Heart left ventricle (tissue), 16 donors: ENCODE measurements around the gene PACS2. TPM values are rescaled to one million over a fixed set of nuclear protein-coding genes. Genes with fewer than 3 reads are reported as not detected.

Source experiments
- ATAC-seq, 4 donors: fragments of 200-7000 bp; cut with Tn5 transposase; one replicate each; pipeline ENCODE4 v1.9.1; 2020 to 2022; ENCODE audit warnings: moderate library complexity in 4 of 4, mild to moderate bottlenecking in 3 of 4, moderate number of reproducible peaks in 1 of 4
- DNase-seq, 5 donors: peaks; one replicate each; pipeline ENCODE4 v3.0.0-alpha.2; 2020
- H3K27ac ChIP-seq, 12 donors: fragments of 200-600 bp; sonication (generic) in 4 of 12; one replicate each; pipeline versions ENCODE4 v1.5.0 to v1.8.0; 2016 to 2022; ENCODE audit warnings: mild to moderate bottlenecking in 2 of 12
- H3K27me3 ChIP-seq, 9 donors: fragments of 200-600 bp; sonication (generic) in 2 of 9; one replicate each; pipeline versions ENCODE4 v1.5.1 to v1.8.0; 2016 to 2022; ENCODE audit warnings: mild to moderate bottlenecking in 3 of 9
- H3K36me3 ChIP-seq, 9 donors: fragments of 200-600 bp; sonication (generic) in 2 of 9; one replicate each; pipeline versions ENCODE4 v1.5.0 to v1.8.0; 2018 to 2022; ENCODE audit warnings: mild to moderate bottlenecking in 2 of 9
- H3K4me1 ChIP-seq, 12 donors: fragments of 200-600 bp; sonication (generic) in 4 of 12; one replicate each; pipeline versions ENCODE4 v1.5.0 to v1.8.0; 2016 to 2022; ENCODE audit warnings: mild to moderate bottlenecking in 3 of 12
- H3K4me3 ChIP-seq, 12 donors: fragments of 200-600 bp; sonication (generic) in 4 of 12; one replicate each; pipeline versions ENCODE4 v1.5.0 to v1.8.0; 2017 to 2022; ENCODE audit warnings: mild to moderate bottlenecking in 9 of 12, moderate library complexity in 4 of 12
- H3K9me3 ChIP-seq, 12 donors: fragments of 200-600 bp; sonication (generic) in 4 of 12; one replicate each; pipeline versions ENCODE4 v1.5.0 to v1.8.0; 2016 to 2022; ENCODE audit warnings: mild to moderate bottlenecking in 1 of 12
- CTCF ChIP-seq, 12 donors: fragments of 200-600 bp; sonication (generic) in 4 of 12; IDR thresholded peaks; one replicate each; pipeline versions ENCODE4 v1.5.0 to v1.8.0; 2018 to 2022; ENCODE audit warnings: antibody characterized with exemption in 12 of 12, mild to moderate bottlenecking in 5 of 12
- POLR2A ChIP-seq, 2 donors: fragments of 450-650 bp; IDR thresholded peaks; one replicate each; pipeline ENCODE4 v1.6.1; 2017; ENCODE audit warnings: antibody characterized with exemption in 2 of 2, mild to moderate bottlenecking in 2 of 2, moderate library complexity in 2 of 2
- WGBS, 4 donors: extraction: QIAGEN DNeasy Blood & Tissue Kit in 2 of 4; methylation state at CpG; one replicate each; pipeline versions ENCODE4 v1.1.5 to v1.1.7; 2013 to 2018; 5-methylcytosine and 5-hydroxymethylcytosine counted together
- intact Hi-C, 10 donors: fragments of 100-400 bp; cut with DNase I; formaldehyde crosslinking; loops; one replicate each; pipeline versions ENCODE4 v1.11.1 to v1.14.2; 2022
- polyA plus RNA-seq, 2 donors: library from polyadenylated mRNA; stranded (reverse); fragments of 200-250 nt; gene quantifications; one replicate each; pipeline ENCODE4 v1.2.3, GENCODE V29; 2013
- total RNA-seq, 9 donors: library from RNA; depleted of rRNA in 2 of 9; stranded (reverse); fragments of >200 nt in 2 of 9; fragmentation: NEBNext Ultra II Directional in 3 of 9; extraction: Animal tissue kit (Norgen Biotek cat#: 25700) in 3 of 9; gene quantifications; one replicate each; pipeline versions ENCODE4 v1.1.0 to v1.2.4, GENCODE V29; 2016 to 2023
- donor health status: ischemic (EF 13 %, LVEDD 7.1; RV severe dilation, severe dysfunction).
- donor health status: healthy with polysubstance abuse.
- donor health status: DM: no; HTN: yes; CAD: no.
- donor health status: DM: no; HTN: no; CAD: no.
- donor health status: ischemic (EF 25% LVEDD 6.9; RV normal size, moderate dysfunction).
- donor health status: ischemic (EF 25% LVEDD 5.7; RV mildly dilated, moderate dysfunction).
- donor health status: healthy.
- donor health status: DM: yes; HTN: yes; CAD: no.
- donor health status: ischemic (EF 35%, LVEDD 5.7; RV mildly dilated, moderate dysfunction).
- donor health status: nonischemic (EF 11% LVEDD 7.7; RV severe dilation, severe dysfunction).
- donor health status: DM: yes; HTN: yes; CAD: no.
- donor health status: PGD.
- donor health status: ischemic (EF 29% LVEDD 5.4; RV normal size, mild dysfunction).
- donor health status: nonischemic (EF 23%, LVEDD 6.1; RV moderate dilation, normal function).

Gene PACS2
- total and polyA plus RNA-seq, 11 donors: 47.3 to 90.3 (median 60.8) TPM

DNA sequence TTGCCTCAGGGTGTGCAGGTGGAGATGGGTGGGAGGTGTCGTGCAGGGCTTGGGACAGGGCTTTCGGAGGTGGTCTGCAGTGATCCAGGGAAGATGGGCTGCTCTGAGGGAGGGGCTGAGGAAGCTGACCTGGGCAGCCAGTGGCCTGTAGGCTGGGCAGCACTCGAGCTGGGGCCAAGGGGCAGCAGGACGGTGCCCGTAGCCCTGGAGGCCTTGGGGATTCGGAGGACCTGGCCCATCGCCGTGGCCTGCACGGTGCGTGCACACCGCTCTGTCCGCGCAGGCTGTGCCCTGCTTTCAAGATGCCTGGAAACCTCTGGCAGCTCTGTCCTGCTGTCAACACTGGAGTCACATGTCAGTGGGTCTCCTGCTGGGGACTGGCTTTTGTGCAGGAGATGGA is 9.1 kb downstream of the PACS2 start:
- H3K4me3 ChIP-seq: no peak overlapping the region
- no peak for DNase-seq

GRCh38 chr14:105324080-105324778 is 9.7 kb downstream of the PACS2 start:
- 50 to 69% (median 53%) methylated on average over 15 to 30 of the region's 30 CpGs for WGBS, 4 donors
- Histone ChIP-seq H3K9me3 (no peaks in the 10 kb centered on the region), H3K27ac (peak overlapping the region in 10 of 12 donors; percentile 56 to 84 (median 72)), H3K4me1 (peaks cover 16 to 69% (median 61%) of the 10 kb centered on the region in 12 donors), H3K4me3 (peak overlapping the region in 1 of 12 donors; percentile 12), H3K36me3 (no peaks in the 10 kb centered on the region), H3K27me3 (no peaks in the 10 kb centered on the region)
- TF ChIP-seq CTCF (IDR thresholded peaks at IDR 0.05) (no peak), POLR2A (IDR thresholded peaks at IDR 0.05) (no peak)
- ATAC-seq (peak; percentile 87 to 90 (median 88)), DNase-seq (peak in 4 of 5 donors; percentile 64 to 84 (median 70))
- intact Hi-C loops: no loop called here

More for the DNA sequence above, 9.1 kb downstream of the PACS2 start:
- Histone ChIP-seq H3K4me1 (peaks cover 15 to 63% (median 56%) of the 10 kb centered on the region in 12 donors), H3K9me3 (no peaks in the 10 kb centered on the region), H3K27ac (peak overlapping the region in 9 of 12 donors; percentile 56 to 84 (median 64)), H3K27me3 (no peaks in the 10 kb centered on the region), H3K36me3 (no peaks in the 10 kb centered on the region)
- TF ChIP-seq CTCF (IDR thresholded peaks at IDR 0.05) (no peak), POLR2A (IDR thresholded peaks at IDR 0.05) (no peak)
- 57 to 75% (median 69%) methylated on average over 3 to 13 of the region's 13 CpGs for WGBS, 4 donors
- peak; percentile 19 to 29 (median 28) for ATAC-seq
- intact Hi-C loops: no loop called here

DNA sequence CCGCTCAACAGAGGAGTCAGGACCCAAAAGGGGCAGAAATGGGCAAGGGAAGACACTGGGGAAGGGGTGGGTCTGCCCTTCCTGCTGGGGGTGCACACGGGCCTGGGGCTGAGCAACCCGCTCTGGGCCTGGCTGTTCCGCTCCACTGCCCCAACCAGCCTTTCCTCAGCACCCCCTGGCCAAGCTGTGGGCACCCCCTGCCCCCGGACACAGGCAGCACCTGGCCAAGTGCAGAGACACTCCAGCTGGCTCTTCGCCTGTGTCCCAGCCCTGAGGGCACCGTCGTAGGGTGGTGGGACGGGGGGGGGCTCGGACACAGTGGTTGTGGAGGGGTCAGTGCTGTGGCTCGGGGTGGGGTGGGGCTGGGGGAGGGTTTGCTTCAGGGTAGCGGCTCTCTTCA is 10.3 kb downstream of the PACS2 start:
- Histone ChIP-seq H3K27ac (peak overlapping the region in 10 of 12 donors; percentile 24 to 84 (median 72)), H3K4me3 (peak overlapping the region in 1 of 12 donors; percentile 12), H3K4me1 (peaks cover 19 to 75% (median 67%) of the 10 kb centered on the region in 12 donors), H3K36me3 (no peaks in the 10 kb centered on the region), H3K9me3 (no peaks in the 10 kb centered on the region), H3K27me3 (no peaks in the 10 kb centered on the region)
- TF ChIP-seq POLR2A (IDR thresholded peaks at IDR 0.05) (no peak), CTCF (IDR thresholded peaks at IDR 0.05) (no peak)
- intact Hi-C loops: no loop called here
- no peak for DNase-seq
- ATAC-seq: no peak
- WGBS, 4 donors: 68 to 81% (median 75%) methylated on average over 4 to 12 of the region's 12 CpGs

DNA sequence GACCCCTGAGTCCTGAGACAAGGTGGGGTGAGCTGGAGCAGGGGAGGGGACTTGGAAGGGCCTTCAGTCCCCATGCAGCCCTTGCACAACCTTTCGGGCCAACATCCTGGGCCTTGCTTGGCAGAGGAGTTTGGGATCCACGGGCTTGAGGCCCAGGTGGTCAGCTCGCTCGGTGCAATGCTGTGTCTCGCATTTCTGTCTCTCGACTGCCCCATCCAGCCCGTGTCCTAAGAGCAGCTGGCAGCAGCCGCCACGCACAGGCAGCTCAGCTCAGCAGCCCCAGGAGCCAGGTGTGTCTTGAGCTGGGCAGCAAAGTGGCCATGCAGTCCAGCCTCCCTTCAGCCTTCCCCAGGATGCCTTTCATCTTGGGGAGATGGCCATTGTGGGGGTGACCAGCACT is 10.8 kb downstream of the PACS2 start:
- intact Hi-C loops: no loop called here
- ATAC-seq: no peak
- no peak for TF ChIP-seq POLR2A (IDR thresholded peaks at IDR 0.05)
- no peak for TF ChIP-seq CTCF (IDR thresholded peaks at IDR 0.05)
- no peaks in the 10 kb centered on the region for H3K9me3 ChIP-seq
- H3K27me3 ChIP-seq: no peaks in the 10 kb centered on the region
- no peaks in the 10 kb centered on the region for H3K36me3 ChIP-seq
- WGBS, 4 donors: 63 to 77% (median 74%) methylated on average over 9 of the region's 9 CpGs
- peak overlapping the region in 6 of 12 donors; percentile 56 to 84 (median 73) for H3K27ac ChIP-seq
- H3K4me1 ChIP-seq: peaks cover 19 to 80% (median 69%) of the 10 kb centered on the region in 12 donors
- H3K4me3 ChIP-seq: no peak overlapping the region
- DNase-seq: no peak
